HG02840 (cell line): Measurements from ENCODE around the gene TPH2.

ENCODE experiments used
- ATAC-seq: cut with Tn5 transposase; IDR thresholded peaks from one replicate; pipeline ENCODE4 v1.9.1; 2021; ENCODE audit warnings: mild to moderate bottlenecking, moderate library complexity, moderate number of reproducible peaks; ENCODE audit not compliant: unreplicated experiment, low FRiP score

TPH2 gene

DNA sequence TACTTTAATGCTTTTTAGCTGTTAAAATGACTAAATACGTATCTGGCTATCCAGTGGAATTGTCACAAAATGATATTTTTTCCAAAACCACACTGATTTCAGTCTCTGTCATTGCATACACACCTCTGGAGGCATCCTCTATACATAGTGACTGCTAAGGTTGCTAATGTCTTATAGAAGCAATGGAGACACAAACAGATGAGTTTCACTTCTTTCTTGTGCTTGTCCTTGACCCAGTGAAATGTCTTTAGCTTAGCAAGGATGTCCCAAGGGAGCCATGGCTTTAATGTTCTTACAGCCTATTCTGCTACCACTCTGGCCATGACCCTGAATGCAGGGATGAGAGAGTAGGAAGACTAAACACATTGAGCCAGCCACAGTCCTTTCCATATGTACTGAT lies 90.3 kb downstream of the TPH2 start:
- no peak for ATAC-seq

DNA sequence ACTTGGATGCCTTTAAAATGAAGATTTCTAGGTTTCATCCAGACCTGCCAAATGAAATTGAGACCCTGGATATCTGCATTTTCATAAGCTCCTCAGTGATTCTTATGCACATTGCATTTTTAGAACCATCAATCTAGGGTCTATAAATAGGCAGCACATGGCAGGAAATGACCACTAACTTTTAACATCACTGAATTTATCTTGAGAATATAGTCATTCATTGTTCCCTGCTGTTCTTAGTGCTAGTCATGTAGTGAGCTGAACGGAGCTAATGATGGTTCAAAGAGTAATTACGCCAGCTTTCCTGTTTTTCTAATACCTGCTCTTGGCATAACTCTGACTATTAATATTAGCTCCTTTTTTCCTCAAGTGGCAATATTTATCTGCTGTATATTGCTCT lies 91.6 kb downstream of the TPH2 start:
- ATAC-seq = no peak

DNA sequence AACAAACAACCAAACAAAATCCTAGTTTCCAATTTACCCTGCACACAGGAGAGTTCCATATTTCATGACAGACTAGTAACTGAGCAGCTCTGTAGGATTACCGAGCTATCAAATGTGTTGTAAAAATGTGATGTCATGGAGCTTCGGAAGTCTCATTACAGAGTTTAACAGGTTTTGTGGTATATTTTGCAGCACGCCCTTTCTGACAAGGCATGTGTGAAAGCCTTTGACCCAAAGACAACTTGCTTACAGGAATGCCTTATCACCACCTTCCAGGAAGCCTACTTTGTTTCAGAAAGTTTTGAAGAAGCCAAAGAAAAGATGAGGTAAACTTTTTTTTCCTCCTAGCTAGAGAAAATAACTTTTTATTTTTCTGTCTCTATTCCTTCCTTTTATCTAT lies 92.4 kb downstream of the TPH2 start:
- ATAC-seq = no peak

DNA sequence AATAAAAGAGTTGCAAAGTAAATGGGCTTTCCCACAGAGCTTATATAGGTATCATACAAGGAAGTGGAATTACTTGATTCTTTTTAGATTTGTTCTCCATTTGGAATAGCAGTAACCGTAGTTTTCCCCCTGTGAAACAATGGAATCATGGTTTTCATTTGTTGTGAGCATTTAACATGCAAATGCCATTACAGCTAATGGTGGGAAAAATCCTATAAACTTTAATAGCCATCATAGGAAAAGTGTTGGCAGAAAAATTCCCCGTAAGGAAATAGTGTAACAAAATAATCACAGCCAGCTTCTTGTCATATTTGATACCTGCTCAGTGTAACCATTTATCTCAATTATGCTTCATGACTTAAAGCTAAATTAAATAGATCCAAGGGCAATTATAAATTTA lies 95.3 kb downstream of the TPH2 start:
- no peak for ATAC-seq

DNA sequence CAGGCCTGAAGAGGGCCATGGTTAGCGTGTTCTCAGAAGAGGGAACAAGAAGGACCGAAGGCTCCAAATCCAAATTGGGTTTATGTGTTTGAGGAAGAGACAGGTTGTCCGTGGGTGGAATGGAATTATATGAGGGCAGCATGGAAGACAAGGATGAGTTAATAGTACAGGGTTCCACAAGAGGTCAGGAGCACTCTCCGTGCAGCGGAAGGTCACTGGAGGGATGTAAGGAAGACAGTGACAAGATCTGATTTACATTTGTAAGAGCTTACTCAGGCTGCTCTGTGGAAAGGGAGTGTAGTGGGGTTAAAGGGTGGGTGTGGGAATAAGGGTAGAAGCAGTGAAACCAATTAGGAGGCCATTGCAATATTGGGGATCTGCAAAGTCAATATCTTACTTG lies 97.0 kb downstream of the TPH2 start:
- ATAC-seq = no peak

DNA sequence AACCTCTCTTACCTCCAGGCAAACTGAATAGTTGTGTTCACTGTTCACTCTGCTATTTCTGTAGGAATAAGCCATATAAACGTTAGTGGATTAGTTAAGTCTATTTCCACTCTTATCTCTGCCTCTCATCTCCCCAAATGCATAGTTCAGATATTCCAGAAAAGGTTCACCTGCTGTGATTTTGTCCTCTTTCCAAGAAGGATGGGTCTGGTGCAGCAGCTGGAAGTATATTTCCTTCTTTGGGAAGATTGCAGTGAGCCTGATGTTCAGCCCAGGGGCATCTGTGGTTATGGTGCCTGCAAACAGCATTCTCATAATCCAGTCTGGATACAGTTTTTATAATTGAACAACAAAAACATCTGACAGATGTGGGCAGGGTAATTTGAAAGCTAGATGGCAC lies 97.7 kb downstream of the TPH2 start:
- ATAC-seq = no peak

DNA sequence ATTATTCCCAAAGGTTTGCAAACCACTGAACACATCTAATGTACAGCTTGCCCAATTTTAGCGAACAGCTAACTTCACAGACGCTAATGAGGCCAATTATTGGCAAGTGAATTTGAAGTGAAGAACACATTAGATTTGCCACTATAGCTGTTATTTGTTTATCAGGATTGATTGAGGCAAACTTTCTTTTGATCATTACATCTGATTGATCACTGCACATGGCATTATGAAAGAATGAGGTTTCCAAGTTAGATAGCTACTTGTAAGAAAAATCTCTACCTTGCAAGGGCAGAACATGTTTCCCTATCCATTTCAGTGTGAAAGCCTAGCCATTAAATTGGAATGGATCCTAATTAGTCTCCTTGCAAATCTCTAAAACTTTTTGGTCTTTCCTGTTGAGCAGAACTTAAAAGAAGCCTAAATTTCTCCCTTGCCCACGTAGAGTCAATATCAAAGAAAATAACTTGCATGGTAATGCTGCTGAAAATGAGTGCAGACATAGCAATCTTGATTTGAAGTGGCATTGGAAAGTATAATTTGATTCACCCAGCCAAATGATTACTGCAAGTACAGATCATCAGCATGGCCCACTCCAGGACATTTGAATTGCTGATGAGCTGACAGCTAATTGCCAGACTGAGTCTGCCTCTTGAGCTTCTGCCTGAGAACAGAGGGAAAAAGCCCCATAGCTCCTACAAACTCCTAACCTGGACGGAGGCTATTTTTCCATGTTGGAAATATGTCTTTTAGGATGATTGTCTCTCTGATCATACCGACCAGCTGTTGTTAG lies 98.6 kb downstream of the TPH2 start:
- no peak for ATAC-seq

DNA sequence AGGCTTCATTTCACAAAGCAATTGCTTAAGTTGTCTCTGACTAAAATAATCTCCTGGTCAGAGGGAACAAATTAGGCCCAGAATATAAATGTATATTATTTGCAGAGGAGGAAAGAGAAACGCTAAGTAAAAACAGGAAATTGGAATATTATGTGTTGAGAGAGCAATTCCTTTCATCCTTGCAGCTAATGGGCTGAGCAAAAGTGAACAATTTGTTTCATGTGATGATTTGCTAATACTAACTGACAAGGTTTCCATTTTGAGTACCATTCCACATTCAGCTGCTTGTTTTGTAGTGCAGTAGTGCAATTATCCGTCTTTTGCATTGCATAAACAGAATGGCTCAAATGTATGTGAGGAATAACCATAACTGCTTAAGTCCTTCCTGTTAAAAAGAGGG lies 103.2 kb downstream of the TPH2 start:
- no peak for ATAC-seq

DNA sequence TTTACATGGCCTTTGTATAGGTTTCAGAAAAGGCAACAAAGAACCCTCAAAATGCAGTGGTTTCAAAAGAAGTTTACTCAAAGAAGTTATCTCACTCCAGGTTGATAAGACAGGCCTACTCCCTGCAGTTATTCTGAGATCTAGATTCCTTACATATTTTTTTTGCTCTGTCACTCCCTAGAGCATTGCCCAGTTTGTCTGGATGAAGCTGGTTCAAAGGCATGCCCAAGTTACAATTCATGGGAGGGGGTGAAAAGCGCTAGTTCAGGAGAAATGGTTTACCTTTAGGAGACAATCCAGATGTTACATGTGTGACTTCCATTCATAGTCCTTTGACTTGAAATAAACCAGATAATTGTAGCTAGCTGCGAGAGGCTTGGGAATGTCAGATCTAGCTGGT lies 115.0 kb downstream of the TPH2 start:
- no peak for ATAC-seq

DNA sequence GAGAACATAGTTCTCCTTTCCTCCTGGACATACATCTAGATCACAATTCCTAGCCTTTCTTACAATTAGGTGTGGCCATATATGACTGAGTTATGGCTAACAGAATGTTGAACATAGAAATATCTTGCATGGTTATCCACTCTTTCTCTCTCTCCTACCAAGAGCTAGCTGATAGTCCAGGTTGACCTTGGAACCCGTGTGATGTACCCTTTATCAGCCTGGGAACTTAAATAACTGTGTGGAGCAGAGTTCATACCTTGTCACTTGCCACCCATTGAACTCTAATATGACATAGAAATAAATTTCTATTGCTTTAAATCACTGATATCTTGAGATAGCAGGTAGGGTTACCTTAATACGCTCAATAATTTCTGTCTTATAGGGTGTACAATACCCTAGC lies 115.9 kb downstream of the TPH2 start:
- no peak for ATAC-seq

DNA sequence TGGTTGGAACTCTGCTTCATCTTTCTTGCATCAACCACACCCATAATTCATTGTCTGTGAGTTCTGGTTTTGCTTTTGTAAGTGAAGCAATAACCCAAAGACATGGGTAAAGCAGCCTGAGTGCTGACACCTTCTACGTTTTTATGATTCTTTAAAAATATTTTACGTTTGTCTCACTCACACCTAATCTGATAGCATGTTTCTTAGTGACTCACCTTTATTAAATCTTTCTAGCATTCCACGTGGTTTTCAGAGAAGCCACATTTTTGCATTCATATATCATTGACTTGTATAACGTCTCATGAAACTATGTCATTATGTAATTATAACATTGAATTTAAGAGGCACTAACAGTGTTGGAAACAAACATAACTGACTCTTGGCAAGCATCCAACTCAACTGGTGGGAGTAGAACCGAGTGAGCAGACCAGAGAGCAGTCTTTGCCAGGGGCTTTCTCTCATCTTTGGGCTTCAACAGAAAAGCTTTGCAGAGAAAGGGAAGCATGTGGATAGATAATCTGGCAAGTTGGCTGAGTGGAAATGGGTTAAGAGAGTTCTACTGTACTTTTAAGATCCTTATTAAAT lies 118.8 kb downstream of the TPH2 start:
- no peak for ATAC-seq

DNA sequence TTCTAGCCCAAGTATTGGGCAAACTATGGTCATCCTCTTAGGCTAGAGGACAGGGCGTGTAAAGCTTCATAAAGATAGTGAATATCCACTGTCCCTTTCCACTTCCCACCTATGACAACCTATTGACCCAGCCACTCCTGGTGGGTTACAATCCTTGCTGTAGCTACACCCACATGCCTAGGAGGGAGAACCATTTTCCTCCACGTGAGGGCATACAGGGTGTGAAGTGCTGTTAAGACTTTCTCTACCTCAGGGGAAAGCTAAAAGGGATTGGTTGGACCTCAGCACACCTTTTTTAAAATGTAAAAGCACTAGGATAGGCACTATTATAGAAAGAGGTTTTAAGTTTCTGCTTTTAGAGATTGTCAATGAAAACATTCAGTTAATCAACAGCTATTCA lies 124.4 kb downstream of the TPH2 start:
- ATAC-seq = no peak

DNA sequence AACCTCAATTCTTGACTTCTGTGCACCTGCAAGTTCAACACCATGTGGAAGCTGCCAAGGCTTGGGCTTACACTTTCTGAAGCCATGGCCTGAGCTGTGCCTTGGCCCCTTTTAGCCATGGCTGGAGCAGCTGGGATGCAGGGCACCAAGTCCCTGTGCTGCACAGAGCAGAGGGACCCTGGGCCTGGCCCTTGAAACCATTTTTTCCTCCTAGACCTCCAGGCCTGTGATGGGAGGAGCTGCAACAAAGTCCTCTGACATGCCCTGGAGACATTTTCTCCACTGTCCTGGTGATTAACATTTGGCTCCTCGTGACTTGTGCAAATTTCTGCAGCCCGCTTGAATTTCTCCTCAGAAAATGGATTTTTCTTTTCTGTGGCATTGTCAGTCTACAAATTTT lies 132.4 kb downstream of the TPH2 start:
- no peak for ATAC-seq

DNA sequence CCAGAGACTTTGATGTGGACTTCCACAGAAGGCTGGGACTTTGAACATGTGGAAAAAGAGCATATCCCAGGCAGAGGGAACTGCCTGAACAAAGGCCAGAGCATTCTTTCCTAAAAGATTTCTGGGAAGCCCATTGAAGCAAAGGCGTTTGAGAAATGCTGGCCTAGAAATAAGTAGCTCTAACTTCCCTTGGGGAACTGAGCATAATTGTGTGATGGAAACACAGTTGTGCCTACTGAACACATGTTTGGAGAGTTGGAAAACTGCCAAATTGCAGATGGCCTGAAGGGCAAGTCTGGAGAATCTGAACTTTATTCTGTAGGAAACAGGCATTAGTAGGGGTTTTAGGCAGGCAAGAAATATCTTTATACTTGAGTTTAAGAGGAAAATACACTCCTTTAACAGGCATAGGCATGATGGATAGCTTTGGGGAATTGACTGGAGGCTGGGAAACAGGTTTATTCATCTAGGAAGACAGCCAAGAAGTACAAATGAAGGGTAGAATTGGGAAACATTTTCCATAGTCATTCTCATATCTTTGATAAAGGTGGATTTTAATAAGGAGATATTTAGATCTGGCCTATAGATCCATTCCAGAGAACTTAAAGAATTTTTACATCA lies 134.1 kb downstream of the TPH2 start:
- ATAC-seq = no peak

DNA sequence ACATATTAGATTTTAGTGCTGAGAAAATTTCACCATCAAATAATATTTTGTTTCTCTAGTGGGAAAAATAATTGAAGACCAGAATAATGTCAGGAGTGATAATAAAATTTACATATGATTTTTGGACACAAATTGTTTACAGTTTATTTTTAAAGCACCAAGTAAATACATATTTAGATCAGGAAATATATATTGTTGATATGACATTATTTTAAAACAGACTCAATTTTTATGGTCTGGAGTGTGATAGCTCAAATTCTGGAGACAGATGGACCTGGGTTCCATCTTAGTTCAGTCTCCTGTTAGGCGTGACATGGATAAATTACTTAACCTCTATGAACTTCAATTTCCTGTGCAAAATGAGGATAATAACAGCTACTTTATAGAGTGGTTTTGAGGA lies 135.4 kb downstream of the TPH2 start:
- no peak for ATAC-seq

DNA sequence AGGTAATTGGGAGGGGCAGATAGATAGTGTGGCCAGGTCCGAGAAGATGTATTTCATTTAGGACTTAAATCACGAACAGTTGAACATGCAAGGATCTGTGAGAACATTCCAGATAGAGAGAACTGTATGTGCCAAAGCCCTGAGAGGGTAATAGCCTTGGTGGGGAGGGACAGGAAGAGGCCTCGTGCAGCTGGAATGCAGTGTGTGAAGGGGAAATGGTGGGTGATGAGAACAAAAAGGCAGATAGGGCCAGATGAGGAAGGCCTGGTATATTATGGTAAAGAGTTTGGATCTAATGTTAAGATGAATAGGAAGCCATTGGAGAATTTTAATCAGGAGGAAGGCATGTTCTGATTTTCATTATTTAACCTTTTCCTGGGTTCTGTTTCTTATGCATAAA lies 136.3 kb downstream of the TPH2 start:
- no peak for ATAC-seq

DNA sequence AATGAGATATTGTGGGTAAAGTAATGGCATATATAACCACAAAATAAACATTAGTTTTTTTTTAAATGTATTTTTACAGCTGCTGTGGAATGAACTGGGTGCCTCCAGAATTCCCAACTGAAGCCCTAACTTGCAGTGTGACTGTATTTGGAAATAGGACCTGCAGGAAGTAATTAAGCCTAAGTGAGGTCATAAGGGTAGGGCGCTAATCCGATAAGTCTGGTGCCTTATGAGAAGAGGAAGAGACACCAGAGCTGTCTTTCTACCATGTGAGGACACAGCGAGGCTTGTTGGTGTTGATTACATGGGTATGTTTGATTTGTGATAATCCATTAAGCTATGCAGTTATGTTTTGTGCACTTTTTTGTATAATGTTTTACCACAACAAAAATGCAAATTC lies 136.8 kb downstream of the TPH2 start:
- ATAC-seq = no peak

DNA sequence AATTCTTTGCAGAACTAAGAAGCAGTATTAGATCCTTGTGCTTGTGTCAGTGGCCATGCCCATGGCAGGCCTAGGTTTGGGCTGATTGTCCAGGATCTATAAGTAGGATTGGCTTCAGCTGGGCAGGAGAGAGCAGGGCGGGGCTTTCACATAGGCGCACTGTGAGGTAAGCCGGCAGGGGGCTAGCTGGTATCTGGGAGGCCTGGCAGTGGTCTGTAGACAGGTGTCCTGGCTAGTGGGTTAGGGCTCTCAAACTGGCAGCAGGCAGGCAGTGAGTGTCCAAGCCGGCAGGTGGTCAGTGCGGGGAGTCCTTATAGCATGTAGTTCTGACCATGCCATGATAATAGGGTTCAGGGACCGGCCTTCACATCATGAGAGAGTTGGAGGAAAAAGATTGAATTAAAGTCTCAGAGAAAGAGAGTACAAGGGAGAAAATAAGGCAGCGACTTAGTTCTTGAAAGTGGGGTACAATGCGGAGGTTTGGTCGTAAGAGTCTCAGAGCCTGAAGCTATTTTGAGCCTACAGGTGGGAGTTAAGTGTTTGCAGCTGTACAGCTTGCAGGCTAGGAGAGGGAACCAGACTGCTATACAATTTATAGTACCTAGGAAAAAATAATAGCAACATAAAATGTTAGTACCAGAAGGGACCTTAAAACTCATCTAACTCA lies 137.4 kb downstream of the TPH2 start:
- no peak for ATAC-seq

DNA sequence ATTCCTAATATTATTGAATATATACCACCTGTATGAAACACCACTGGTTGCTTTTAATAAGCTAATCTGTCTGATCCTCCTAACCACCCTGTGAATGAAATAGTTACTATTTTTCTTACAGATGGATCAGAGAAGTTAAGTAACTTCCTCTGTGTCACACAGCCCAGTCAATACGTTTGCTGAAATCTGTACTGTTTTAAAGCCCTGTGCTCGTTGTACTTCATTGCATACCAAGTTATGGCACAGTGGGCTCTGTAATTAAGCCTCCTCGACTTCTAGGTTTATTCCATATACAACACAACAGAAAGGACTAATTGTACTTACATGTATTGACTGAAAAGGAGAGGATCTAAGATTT lies 137.9 kb downstream of the TPH2 start:
- ATAC-seq = no peak

DNA sequence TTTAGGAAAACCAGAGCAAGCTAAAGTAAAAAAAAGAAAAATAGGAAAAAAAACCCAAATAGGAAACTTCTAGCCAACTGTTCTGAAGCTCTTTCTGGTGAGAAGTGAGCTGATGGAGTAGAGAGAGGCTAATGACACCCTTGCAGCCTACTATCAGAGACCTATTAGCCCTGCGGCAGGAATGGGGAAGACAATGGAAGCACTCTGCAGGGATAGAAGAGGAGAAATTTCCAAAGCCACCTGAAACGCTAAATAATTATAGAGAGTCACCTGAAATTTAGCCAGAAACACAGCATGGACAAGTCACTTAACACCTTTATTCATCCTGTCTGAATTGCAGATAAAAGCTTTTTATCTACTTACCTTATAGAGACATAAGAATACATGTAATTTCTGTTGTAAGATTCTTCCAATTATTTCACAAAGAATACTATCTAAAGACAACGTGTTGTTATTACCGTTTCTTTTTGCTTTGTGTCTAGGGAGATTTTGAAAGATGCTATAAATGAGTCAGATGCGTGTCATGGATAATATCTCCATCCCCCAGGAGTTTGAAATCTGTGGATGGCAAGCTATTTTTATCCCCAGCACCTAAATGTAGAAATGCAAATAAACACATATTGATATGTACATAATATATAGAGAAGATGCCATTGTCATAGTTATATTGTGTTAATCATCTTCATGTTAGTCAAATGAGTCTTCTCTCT lies 138.6 kb downstream of the TPH2 start:
- no peak for ATAC-seq

DNA sequence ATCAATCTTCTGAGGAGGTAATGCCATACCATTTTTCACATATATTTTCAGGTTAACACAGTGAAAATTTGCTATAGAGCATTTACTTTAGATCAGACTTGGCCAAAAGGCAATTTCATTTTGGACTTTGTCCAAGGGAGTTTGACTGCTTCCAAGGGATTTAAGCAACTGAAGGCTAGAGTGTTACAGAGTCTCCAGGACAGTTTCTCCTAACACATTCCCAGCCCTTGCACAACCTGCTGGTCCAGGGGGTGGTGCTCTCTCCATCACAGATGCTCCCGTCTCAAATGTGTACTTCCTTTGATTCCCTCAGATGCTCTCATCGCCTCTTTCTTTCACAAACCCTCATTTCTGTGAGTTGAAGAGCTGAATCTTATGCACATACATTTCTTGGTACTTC lies 143.1 kb downstream of the TPH2 start:
- ATAC-seq = no peak
